Caco-2 (cell line): ENCODE measurements around the gene ARV1. TPM values are rescaled to one million over a fixed set of nuclear protein-coding genes. Genes with fewer than 3 reads are reported as not detected.

ENCODE experiments used
- BruUV-seq: library from RNA; stranded (reverse); fragments of 400-500 nt; replicated peaks from 2 replicates; lab custom pipeline; 2021; lab: Mats Ljungman, UMichigan
- CTCF ChIA-PET: fragments of 300-600 bp; sonication (Branson Sonifier 250); formaldehyde crosslinking; loops from one replicate; lab custom pipeline; 2022; ENCODE audit warnings: antibody characterized with exemption; lab: Charles Lee
- POLR2A ChIA-PET: fragments of 300-600 bp; sonication (Branson Sonifier 250); formaldehyde crosslinking; loops from one replicate; lab custom pipeline; 2022; ENCODE audit warnings: antibody characterized with exemption; lab: Charles Lee
- DNase-seq, 2 experiments: peaks; one replicate each; pipeline versions ENCODE4 v3.0.0 to v3.0.0-alpha.2; 2020 to 2022
- H3K27me3 ChIP-seq: replicated peaks from 2 replicates; pipeline ENCODE4 v1.6.0; 2011; ENCODE audit warnings: low read length; ENCODE audit not compliant: control insufficient read depth, insufficient read depth
- H3K36me3 ChIP-seq: 2 replicates; pipeline ENCODE4 v1.5.1; 2011; ENCODE audit warnings: low read length; ENCODE audit not compliant: control insufficient read depth, insufficient read depth
- H3K4me1 ChIP-seq: fragments of 250-450 bp; sonication (Bioruptor Pico); 2 replicates; pipeline ENCODE4 v1.5.1; 2020; ENCODE audit warnings: mild to moderate bottlenecking
- H3K4me3 ChIP-seq: 2 replicates; pipeline ENCODE4 v1.5.1; 2011; ENCODE audit warnings: low read depth, mild to moderate bottlenecking, control low read depth, low read length
- H3K9me3 ChIP-seq: fragments of 250-450 bp; sonication (Bioruptor Pico); 2 replicates; pipeline ENCODE4 v1.5.1; 2020; ENCODE audit warnings: mild to moderate bottlenecking, moderate library complexity
- H3K27ac Mint-ChIP-seq: one replicate; pipeline ENCODE4 v1.8.0; 2022; ENCODE audit warnings: mixed read lengths; ENCODE audit not compliant: unreplicated experiment
- H3K27me3 Mint-ChIP-seq: one replicate; pipeline ENCODE4 v1.8.0; 2022; ENCODE audit warnings: mixed read lengths; ENCODE audit not compliant: insufficient read depth, unreplicated experiment
- H3K36me3 Mint-ChIP-seq: one replicate; pipeline ENCODE4 v1.8.0; 2022; ENCODE audit warnings: mild to moderate bottlenecking, mixed read lengths; ENCODE audit not compliant: insufficient read depth, unreplicated experiment
- H3K4me1 Mint-ChIP-seq: one replicate; pipeline ENCODE4 v1.8.0; 2022; ENCODE audit warnings: low read depth, mixed read lengths; ENCODE audit not compliant: unreplicated experiment
- H3K4me3 Mint-ChIP-seq: one replicate; pipeline ENCODE4 v1.8.0; 2022; ENCODE audit warnings: mild to moderate bottlenecking, moderate library complexity, mixed read lengths; ENCODE audit not compliant: unreplicated experiment
- H3K9me3 Mint-ChIP-seq: one replicate; pipeline ENCODE4 v1.8.0; 2022; ENCODE audit warnings: mixed read lengths; ENCODE audit not compliant: unreplicated experiment
- intact Hi-C: fragments of 100-400 bp; cut with micrococcal nuclease; formaldehyde crosslinking; loops from one replicate; pipeline ENCODE4 v1.10.0; 2022; ENCODE audit not compliant: unreplicated experiment
- total RNA-seq: library from RNA; stranded (reverse); gene quantifications from 2 replicates; pipeline ENCODE4 v1.2.3, GENCODE V29; 2022
- TF ChIP-seq, protein P1 (sequence below), 2 experiments: fragments of 200-600 bp in 1 of 2; IDR thresholded peaks; 1 replicate in 1 of 2; 2 replicates in 1 of 2; pipeline versions ENCODE4 v1.5.1 to v1.8.0; 2011 to 2022; ENCODE audit warnings: antibody characterized with exemption in 1 of 2, control low read depth in 1 of 2, inconsistent platforms in 1 of 2, low read depth in 1 of 2, low read length in 1 of 2, mild to moderate bottlenecking in 1 of 2, moderate library complexity in 1 of 2; ENCODE audit not compliant: insufficient read depth in 1 of 2, severe bottlenecking in 1 of 2, unreplicated experiment in 1 of 2

Gene ARV1
- total RNA-seq, 1 experiment from 2014 or later: 9.8 TPM

DNA sequence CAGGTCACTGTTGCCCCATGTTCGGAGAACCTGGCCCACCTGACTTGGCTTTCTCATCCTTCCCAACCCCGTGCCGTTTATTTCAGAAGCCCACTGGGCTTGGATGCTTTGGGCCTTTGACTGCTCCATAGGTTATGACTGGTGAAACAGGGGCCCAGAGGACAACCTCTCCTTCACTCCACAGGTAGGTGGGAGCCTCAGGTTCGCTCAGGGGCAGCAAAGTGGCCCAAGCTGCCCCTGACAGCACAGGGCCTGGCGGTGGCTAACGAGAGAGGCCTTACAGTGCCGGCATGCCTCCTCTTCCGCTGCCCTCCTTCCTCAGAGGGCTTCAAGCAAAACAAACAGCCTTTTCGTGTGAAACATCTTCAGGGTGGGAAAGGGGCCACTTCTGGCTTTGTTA, 44.3 kb downstream of the ARV1 start:
- Histone ChIP-seq H3K36me3 (no peaks in the 10 kb centered on the region), H3K4me3 (no peak overlapping the region), H3K4me1 (no peaks in the 10 kb centered on the region), H3K27me3 (no peaks in the 10 kb centered on the region), H3K9me3 (no peaks in the 10 kb centered on the region)
- Mint-ChIP-seq H3K4me1 (peaks cover 6% of the 10 kb centered on the region), H3K36me3 (peaks cover 43% of the 10 kb centered on the region), H3K27ac (no peak overlapping the region), H3K27me3 (no peaks in the 10 kb centered on the region), H3K9me3 (no peaks in the 10 kb centered on the region), H3K4me3 (no peak overlapping the region)
- TF ChIP-seq, protein P1, sequence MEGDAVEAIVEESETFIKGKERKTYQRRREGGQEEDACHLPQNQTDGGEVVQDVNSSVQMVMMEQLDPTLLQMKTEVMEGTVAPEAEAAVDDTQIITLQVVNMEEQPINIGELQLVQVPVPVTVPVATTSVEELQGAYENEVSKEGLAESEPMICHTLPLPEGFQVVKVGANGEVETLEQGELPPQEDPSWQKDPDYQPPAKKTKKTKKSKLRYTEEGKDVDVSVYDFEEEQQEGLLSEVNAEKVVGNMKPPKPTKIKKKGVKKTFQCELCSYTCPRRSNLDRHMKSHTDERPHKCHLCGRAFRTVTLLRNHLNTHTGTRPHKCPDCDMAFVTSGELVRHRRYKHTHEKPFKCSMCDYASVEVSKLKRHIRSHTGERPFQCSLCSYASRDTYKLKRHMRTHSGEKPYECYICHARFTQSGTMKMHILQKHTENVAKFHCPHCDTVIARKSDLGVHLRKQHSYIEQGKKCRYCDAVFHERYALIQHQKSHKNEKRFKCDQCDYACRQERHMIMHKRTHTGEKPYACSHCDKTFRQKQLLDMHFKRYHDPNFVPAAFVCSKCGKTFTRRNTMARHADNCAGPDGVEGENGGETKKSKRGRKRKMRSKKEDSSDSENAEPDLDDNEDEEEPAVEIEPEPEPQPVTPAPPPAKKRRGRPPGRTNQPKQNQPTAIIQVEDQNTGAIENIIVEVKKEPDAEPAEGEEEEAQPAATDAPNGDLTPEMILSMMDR (IDR thresholded peaks at IDR 0.05; ENCODE audit: insufficient read depth in 1 of 2, low read depth in 1 of 2, low read length in 1 of 2, severe bottlenecking in 1 of 2, unreplicated experiment in 1 of 2): no peak
- DNase-seq: no peak
- ChIA-PET POLR2A (no interaction called here), CTCF (no interaction called here)
- no TSS peak for BruUV-seq
- intact Hi-C loops: no loop called here

DNA sequence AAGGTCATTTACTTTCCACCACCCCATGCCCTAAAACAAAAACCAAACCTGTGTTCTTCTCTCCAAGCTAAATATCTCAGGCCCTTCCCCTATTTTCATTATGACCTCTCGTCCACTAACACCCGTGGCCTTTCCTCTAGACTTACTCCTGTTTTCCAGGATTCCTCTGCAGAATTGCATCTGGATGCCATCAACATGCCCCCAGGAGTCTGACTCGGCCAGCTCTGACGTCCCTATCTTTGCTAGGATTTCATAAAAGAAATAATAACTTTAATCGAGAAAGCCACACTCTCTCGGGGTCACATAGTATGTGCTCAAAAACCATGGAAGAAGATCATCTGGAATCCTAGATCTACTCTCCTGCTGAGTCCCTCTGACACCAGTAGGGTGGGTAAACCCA, 47.7 kb downstream of the ARV1 start:
- Histone ChIP-seq H3K4me3 (no peak overlapping the region), H3K27me3 (no peaks in the 10 kb centered on the region), H3K36me3 (no peaks in the 10 kb centered on the region; the same call in 1 of the 2 replicates), H3K9me3 (no peaks in the 10 kb centered on the region), H3K4me1 (no peaks in the 10 kb centered on the region)
- POLR2A ChIA-PET: no interaction called here
- TF ChIP-seq, protein P1 (IDR thresholded peaks at IDR 0.05; ENCODE audit: insufficient read depth in 1 of 2, low read depth in 1 of 2, low read length in 1 of 2, severe bottlenecking in 1 of 2, unreplicated experiment in 1 of 2): no peak
- peaks cover 6% of the 10 kb centered on the region for H3K4me1 Mint-ChIP-seq
- DNase-seq: no peak
- no peaks in the 10 kb centered on the region for H3K27me3 Mint-ChIP-seq
- CTCF ChIA-PET: no interaction called here
- no peaks in the 10 kb centered on the region for H3K9me3 Mint-ChIP-seq
- peaks cover 31% of the 10 kb centered on the region for H3K36me3 Mint-ChIP-seq
- intact Hi-C loops: no loop called here
- BruUV-seq: no TSS peak
- H3K27ac Mint-ChIP-seq: peak overlapping the region; percentile 13
- no peak overlapping the region for H3K4me3 Mint-ChIP-seq

DNA sequence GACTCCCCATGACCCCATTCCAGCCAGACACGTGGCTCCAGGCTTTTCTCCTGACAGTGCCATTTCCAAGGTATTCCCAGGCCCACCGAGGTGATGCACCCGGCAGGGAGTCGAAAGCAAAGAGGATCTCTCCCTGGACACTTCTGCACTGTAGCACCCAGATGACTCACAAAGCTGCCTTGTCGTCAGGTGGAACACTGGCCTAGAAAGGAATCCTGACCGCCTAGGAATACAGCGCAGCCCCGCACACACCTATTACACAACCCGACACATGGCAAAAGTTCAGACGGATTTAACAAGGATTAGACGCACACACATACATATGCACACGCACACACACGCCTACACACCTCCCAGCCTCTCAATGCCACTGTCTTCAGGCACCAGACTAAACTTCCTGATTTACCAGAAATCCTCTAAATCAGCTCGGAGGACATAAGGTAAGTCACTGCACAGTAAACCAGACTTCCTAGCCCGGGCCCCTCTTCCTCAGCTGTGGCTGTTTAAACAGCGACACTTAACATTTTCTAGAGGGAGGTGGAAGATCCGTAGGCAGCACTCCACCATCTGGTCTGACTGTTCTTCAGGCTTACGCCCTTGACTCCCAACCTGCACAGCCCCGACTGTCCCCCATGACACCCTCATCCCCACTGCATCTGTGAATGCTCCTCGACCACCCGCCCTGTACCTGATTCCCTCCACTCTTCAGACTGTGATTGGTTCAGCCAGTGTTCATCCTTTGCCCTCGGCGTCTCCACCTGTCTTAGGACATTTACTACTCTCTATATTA, 48.4 kb downstream of the ARV1 start:
- TF ChIP-seq, protein P1 (IDR thresholded peaks at IDR 0.05; ENCODE audit: insufficient read depth in 1 of 2, low read depth in 1 of 2, low read length in 1 of 2, severe bottlenecking in 1 of 2, unreplicated experiment in 1 of 2): no peak
- peak overlapping the region; percentile 0 for H3K27ac Mint-ChIP-seq
- Histone ChIP-seq H3K9me3 (no peaks in the 10 kb centered on the region), H3K4me1 (no peaks in the 10 kb centered on the region), H3K4me3 (no peak overlapping the region), H3K36me3 (no peaks in the 10 kb centered on the region; the same call in 1 of the 2 replicates), H3K27me3 (no peaks in the 10 kb centered on the region)
- no TSS peak for BruUV-seq
- DNase-seq: peak in 1 of 2 experiments; percentile 10
- CTCF ChIA-PET: no interaction called here
- peaks cover 6% of the 10 kb centered on the region for H3K4me1 Mint-ChIP-seq
- no peaks in the 10 kb centered on the region for H3K27me3 Mint-ChIP-seq
- no peak overlapping the region for H3K4me3 Mint-ChIP-seq
- POLR2A ChIA-PET: no interaction called here
- intact Hi-C loops: no loop called here
- H3K9me3 Mint-ChIP-seq: no peaks in the 10 kb centered on the region
- H3K36me3 Mint-ChIP-seq: peaks cover 28% of the 10 kb centered on the region
